Measurements from ENCODE around the gene EXOC6.

DNA sequence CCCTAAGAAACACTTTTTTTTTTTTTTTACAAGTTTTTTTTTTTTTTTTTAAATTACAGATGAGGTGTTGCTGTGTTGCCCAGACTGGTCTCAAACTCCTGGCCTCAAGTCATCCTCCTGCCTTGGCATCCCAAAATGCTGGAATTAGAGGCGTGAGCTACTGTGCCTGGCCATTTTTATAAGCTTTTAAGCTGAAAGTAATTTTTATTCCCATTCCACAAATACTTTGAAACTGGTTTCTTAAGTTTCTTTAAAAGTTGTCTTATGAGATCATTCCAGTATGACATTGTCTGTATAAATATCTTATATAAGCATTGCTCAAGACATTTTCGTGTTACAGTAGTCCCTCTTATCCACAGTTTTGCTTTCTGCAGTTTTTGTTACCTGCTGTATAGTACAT lies 150.9 kb downstream of the EXOC6 start:
- no peak for TF ChIP-seq EZH2 (IDR thresholded peaks at IDR 0.05; ENCODE audit: low read length)
- TF ChIP-seq, protein P1, sequence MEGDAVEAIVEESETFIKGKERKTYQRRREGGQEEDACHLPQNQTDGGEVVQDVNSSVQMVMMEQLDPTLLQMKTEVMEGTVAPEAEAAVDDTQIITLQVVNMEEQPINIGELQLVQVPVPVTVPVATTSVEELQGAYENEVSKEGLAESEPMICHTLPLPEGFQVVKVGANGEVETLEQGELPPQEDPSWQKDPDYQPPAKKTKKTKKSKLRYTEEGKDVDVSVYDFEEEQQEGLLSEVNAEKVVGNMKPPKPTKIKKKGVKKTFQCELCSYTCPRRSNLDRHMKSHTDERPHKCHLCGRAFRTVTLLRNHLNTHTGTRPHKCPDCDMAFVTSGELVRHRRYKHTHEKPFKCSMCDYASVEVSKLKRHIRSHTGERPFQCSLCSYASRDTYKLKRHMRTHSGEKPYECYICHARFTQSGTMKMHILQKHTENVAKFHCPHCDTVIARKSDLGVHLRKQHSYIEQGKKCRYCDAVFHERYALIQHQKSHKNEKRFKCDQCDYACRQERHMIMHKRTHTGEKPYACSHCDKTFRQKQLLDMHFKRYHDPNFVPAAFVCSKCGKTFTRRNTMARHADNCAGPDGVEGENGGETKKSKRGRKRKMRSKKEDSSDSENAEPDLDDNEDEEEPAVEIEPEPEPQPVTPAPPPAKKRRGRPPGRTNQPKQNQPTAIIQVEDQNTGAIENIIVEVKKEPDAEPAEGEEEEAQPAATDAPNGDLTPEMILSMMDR (optimal IDR thresholded peaks at IDR 0.05 in 1 of 3, IDR thresholded peaks at IDR 0.05 in 1 of 3, conservative IDR thresholded peaks at IDR 0.05 in 1 of 3; ENCODE audit: extremely low read depth in 1 of 3, insufficient read depth in 2 of 3, low read length in 3 of 3): no peak
